Activated naive CD4-positive, alpha-beta T cell treated with anti-CD3 and anti-CD28 coated beads for 36 hours (primary cell): ENCODE measurements around the gene FUZ. TPM values are rescaled to one million over a fixed set of nuclear protein-coding genes. Genes with fewer than 3 reads are reported as not detected.

ENCODE experiments used
- CTCF ChIA-PET: fragments of 350-600 bp; sonication (Branson Sonifier 250); formaldehyde crosslinking; loops from one replicate; lab custom pipeline; 2021; ENCODE audit warnings: antibody characterized with exemption; lab: Charles Lee
- DNase-seq: peaks from one replicate; pipeline ENCODE4 v3.0.0-alpha.2; 2020
- H3K27ac Mint-ChIP-seq: one replicate; pipeline ENCODE4 v1.8.0; 2021; ENCODE audit warnings: mild to moderate bottlenecking, mixed read lengths
- H3K27me3 Mint-ChIP-seq: one replicate; pipeline ENCODE4 v1.8.0; 2021; ENCODE audit warnings: low read depth, mixed read lengths
- H3K36me3 Mint-ChIP-seq: one replicate; pipeline ENCODE4 v1.8.0; 2021; ENCODE audit warnings: low read depth, mixed read lengths
- H3K4me1 Mint-ChIP-seq: one replicate; pipeline ENCODE4 v1.8.0; 2021; ENCODE audit warnings: low read depth, mixed read lengths
- H3K4me3 Mint-ChIP-seq: one replicate; pipeline ENCODE4 v1.8.0; 2021; ENCODE audit warnings: mild to moderate bottlenecking, moderate library complexity, mixed read lengths
- H3K9me3 Mint-ChIP-seq: one replicate; pipeline ENCODE4 v1.8.0; 2021; ENCODE audit warnings: mixed read lengths
- intact Hi-C: fragments of 100-400 bp; cut with micrococcal nuclease; formaldehyde crosslinking; loops from one replicate; pipeline ENCODE4 v1.15.1; 2023
- microRNA-seq: library from miRNA; unstranded; fragments of <30 nt; microRNA quantifications from one replicate; pipeline ENCODE4 v1.2.0, GENCODE V29; 2022; ENCODE audit warnings: borderline microRNAs expressed, borderline replicate concordance
- total RNA-seq, 2 experiments: library from RNA; stranded (reverse); gene quantifications; one replicate each; pipeline ENCODE4 v1.2.3, GENCODE V29; 2021

The FUZ gene
- total RNA-seq, 2 experiments from 2014 or later = 14.5 to 14.9 TPM

GRCh38 chr19:49766007-49766929 is 46.8 kb downstream of the FUZ start:
- CTCF ChIA-PET = interaction anchor here (0.5 to 1.0 kb wide), 3 partner anchors 45 to 358 kb away, joined by 3 to 4 read pairs (median 3); partner anchors contain the start of gene CPT1C
- intact Hi-C loops = loop anchor here (1.0 to 5.0 kb wide), 12 partner anchors 42 to 314 kb away; partner anchors contain the start of genes AKT1S1, ALDH16A1, ATF5 and FUZ
- H3K4me3 Mint-ChIP-seq = peak overlapping the region; percentile 94
- peak; percentile 100 for DNase-seq
- no peaks in the 10 kb centered on the region for H3K27me3 Mint-ChIP-seq
- H3K27ac Mint-ChIP-seq = peak overlapping the region; percentile 92
- H3K9me3 Mint-ChIP-seq = no peaks in the 10 kb centered on the region
- H3K36me3 Mint-ChIP-seq = peaks cover 2% of the 10 kb centered on the region
- peaks cover 30% of the 10 kb centered on the region for H3K4me1 Mint-ChIP-seq

- peaks cover 24% of the 10 kb centered on the region for H3K4me1 Mint-ChIP-seq
- CTCF ChIA-PET = no interaction called here
- no peaks in the 10 kb centered on the region for H3K9me3 Mint-ChIP-seq
- no peak overlapping the region for H3K4me3 Mint-ChIP-seq
- no peak overlapping the region for H3K27ac Mint-ChIP-seq
- intact Hi-C loops = no loop called here
- H3K36me3 Mint-ChIP-seq = no peaks in the 10 kb centered on the region
- DNase-seq = no peak
- H3K27me3 Mint-ChIP-seq = no peaks in the 10 kb centered on the region
Observed at GRCh38 chr19:49764341-49764740, 48.8 kb downstream of the FUZ start.

- CTCF ChIA-PET = interaction anchor here (1.1 kb wide), 1 partner anchor 12 kb away, joined by 3 read pairs; no protein-coding TSS in a partner anchor
- Mint-ChIP-seq H3K9me3 (no peaks in the 10 kb centered on the region), H3K4me1 (peaks cover 16% of the 10 kb centered on the region), H3K36me3 (no peaks in the 10 kb centered on the region), H3K27me3 (no peaks in the 10 kb centered on the region), H3K27ac (peak within 1 kb of the TSS; percentile 66), H3K4me3 (no peak within 1 kb of the TSS)
- DNase-seq = no peak
- intact Hi-C loops = no loop called here
Observed at GRCh38 chr19:49763230-49763629, 49.9 kb downstream of the FUZ start, which contains the start of gene TSKS. TSS of gene TSKS (minus strand) at chr19:49763306. CDS start at chr19:49763247, 59 bp downstream.

GRCh38 chr19:49761625-49762311 is 51.3 kb downstream of the FUZ start:
- Mint-ChIP-seq H3K4me3 (peak overlapping the region; percentile 24), H3K36me3 (no peaks in the 10 kb centered on the region)
- intact Hi-C loops = no loop called here

GRCh38 chr19:49761249-49761624 is 51.9 kb downstream of the FUZ start:
- H3K4me1 Mint-ChIP-seq = peaks cover 5% of the 10 kb centered on the region
- DNase-seq = no peak
- no peaks in the 10 kb centered on the region for H3K27me3 Mint-ChIP-seq
- intact Hi-C loops = no loop called here
- no peak overlapping the region for H3K4me3 Mint-ChIP-seq
- peaks cover under 1% of the 10 kb centered on the region for H3K9me3 Mint-ChIP-seq
- H3K36me3 Mint-ChIP-seq = no peaks in the 10 kb centered on the region
- H3K27ac Mint-ChIP-seq = peak overlapping the region; percentile 66
- CTCF ChIA-PET = no interaction called here

More at GRCh38 chr19:49761625-49762311, 51.3 kb downstream of the FUZ start:
- Mint-ChIP-seq H3K9me3 (no peaks in the 10 kb centered on the region), H3K4me1 (peaks cover 5% of the 10 kb centered on the region), H3K27me3 (no peaks in the 10 kb centered on the region), H3K27ac (peak overlapping the region; percentile 66)
- peak; percentile 33 for DNase-seq
- CTCF ChIA-PET = no interaction called here

GRCh38 chr19:49758292-49758691 is 54.8 kb downstream of the FUZ start:
- Mint-ChIP-seq H3K9me3 (peaks cover 5% of the 10 kb centered on the region), H3K4me3 (no peak overlapping the region), H3K36me3 (no peaks in the 10 kb centered on the region), H3K4me1 (no peaks in the 10 kb centered on the region), H3K27me3 (no peaks in the 10 kb centered on the region), H3K27ac (no peak overlapping the region)
- DNase-seq = no peak
- CTCF ChIA-PET = interaction anchor here (0.6 kb wide), 1 partner anchor 9 kb away, joined by 3 read pairs; no protein-coding TSS in a partner anchor
- intact Hi-C loops = no loop called here

Small RNAs within 50 kb of the gene (microRNA-seq; reads per million reads assigned to microRNA genes)
- gene MIR4749 = 2.7 reads per million
- gene MIR6799 = 8.2 reads per million, percentile 15 among the genes with 10 or more reads in this experiment
- not detected for gene MIR6800

Other genes with a start within 250 kb of the FUZ start
- gene NOSIP, start 232.7 kb downstream of the FUZ start, total RNA-seq = 10 to 100 TPM; 76.4 to 77.4 TPM
- under 1 TPM; 0.52 TPM for gene PRRG2, start 232.0 kb downstream of the FUZ start, total RNA-seq
- gene PRR12, start 222.1 kb downstream of the FUZ start, total RNA-seq = 10 to 100 TPM; 16.4 to 16.9 TPM
- 1 to 10 TPM; 7.2 to 7.8 TPM for gene RRAS, start 173.1 kb downstream of the FUZ start, total RNA-seq
- 10 to 100 TPM; 39.9 to 41.9 TPM for gene SCAF1, start 171.1 kb downstream of the FUZ start, total RNA-seq
- 10 to 100 TPM; 85.2 to 97.8 TPM for gene IRF3, start 147.4 kb downstream of the FUZ start, total RNA-seq
- gene BCL2L12, start 147.4 kb downstream of the FUZ start, total RNA-seq = 10 to 100 TPM; 70.5 to 75.6 TPM
- gene PRMT1, start 136.0 kb downstream of the FUZ start, total RNA-seq = 100 to 1,000 TPM; 380 to 394 TPM
- 1 to 10 TPM; 1.4 to 1.8 TPM for gene ADM5, start 123.7 kb downstream of the FUZ start, total RNA-seq
- under 1 TPM; 0.32 to 0.48 TPM for gene CPT1C, start 122.2 kb downstream of the FUZ start, total RNA-seq
- gene TSKS, start 50.0 kb downstream of the FUZ start, total RNA-seq = under 1 TPM; 0.57 to 0.72 TPM
- gene AP2A1, start 46.3 kb downstream of the FUZ start, total RNA-seq = 10 to 100 TPM; 87.7 to 88.3 TPM
- 10 to 100 TPM; 32.4 to 39.2 TPM for gene MED25, start 5.0 kb upstream of the FUZ start, total RNA-seq
- gene PTOV1, start 37.9 kb upstream of the FUZ start, total RNA-seq = 10 to 100 TPM; 66.0 to 68.0 TPM
- gene PNKP, start 54.3 kb upstream of the FUZ start, total RNA-seq = 10 to 100 TPM; 64.4 to 65.9 TPM
- 10 to 100 TPM; 13.3 to 14.2 TPM for gene AKT1S1, start 64.1 kb upstream of the FUZ start, total RNA-seq
- 10 to 100 TPM; 29.8 to 32.4 TPM for gene TBC1D17, start 64.4 kb upstream of the FUZ start, total RNA-seq
- gene IL4I1, start 83.6 kb upstream of the FUZ start, total RNA-seq = 1 to 10 TPM; 7.2 to 7.5 TPM
- 1 to 10 TPM; 8.0 to 8.8 TPM for gene ATF5, start 115.9 kb upstream of the FUZ start, total RNA-seq
- gene NUP62, start 116.2 kb upstream of the FUZ start, total RNA-seq = 10 to 100 TPM; 89.2 to 92.5 TPM
- not detected for gene SIGLEC11, start 147.9 kb upstream of the FUZ start, total RNA-seq
- 10 to 100 TPM; 45.7 to 54.3 TPM for gene VRK3, start 212.1 kb upstream of the FUZ start, total RNA-seq
- 10 to 100 TPM; 13.1 to 13.6 TPM for gene ZNF473, start 212.7 kb upstream of the FUZ start, total RNA-seq